ENCODE measurements around the gene INPP5D.

- no peak for TF ChIP-seq EZH2phosphoT487 (IDR thresholded peaks at IDR 0.05; ENCODE audit: borderline replicate concordance, low read depth)
- no peak for TF ChIP-seq CTCF (IDR thresholded peaks at IDR 0.05)
- no peak for TF ChIP-seq MXI1 (IDR thresholded peaks at IDR 0.05; ENCODE audit: low read depth, low read length)
- no peak for TF ChIP-seq REST (IDR thresholded peaks at IDR 0.05; ENCODE audit: low read depth, low read length)
- TF ChIP-seq JUND (IDR thresholded peaks at IDR 0.05), result no peak
- TF ChIP-seq SIN3A (IDR thresholded peaks at IDR 0.05; ENCODE audit: borderline replicate concordance, low read depth, low read length), result no peak
- no peak for TF ChIP-seq SMC3 (IDR thresholded peaks at IDR 0.05; ENCODE audit: low read depth, low read length)
- TF ChIP-seq IRF3 (IDR thresholded peaks at IDR 0.05; ENCODE audit: low read depth, low read length), result no peak
- TF ChIP-seq CHD2 (IDR thresholded peaks at IDR 0.05; ENCODE audit: low read length, partially characterized antibody), result no peak
- no peak for TF ChIP-seq USF1 (IDR thresholded peaks at IDR 0.05; ENCODE audit: borderline replicate concordance, low read depth)
- no peak for TF ChIP-seq MAX (IDR thresholded peaks at IDR 0.05; ENCODE audit: low read depth)
- no peak for TF ChIP-seq TAF1 (IDR thresholded peaks at IDR 0.05; ENCODE audit: borderline replicate concordance, low read depth, low read length)
Observed at GRCh38 chr2:233021771-233022170, 38.4 kb upstream of the INPP5D start.
